ENCODE data around the gene ROCK2. TPM values are rescaled to one million over a fixed set of nuclear protein-coding genes. Genes with fewer than 3 reads are reported as not detected.
"Not testable (repeated sequence)": the region's sequence is repeated elsewhere in the genome, so short reads cannot be mapped to it uniquely, and the experiment has no call there.

The ROCK2 gene
- total and polyA plus RNA-seq, 2 donors (not counting 1 experiment from before 2014, with no cell fraction given): 32.0 to 58.1 TPM

- Histone ChIP-seq H4K20me1 (ENCODE audit: control insufficient read depth, extremely low read depth, insufficient read depth, low read length) (no peaks in the 10 kb centered on the region), H3K4me3 (replicated peaks in 1 of 4; ENCODE audit: control extremely low read depth in 1 of 4, insufficient read depth in 1 of 4, low read depth in 3 of 4, low read length in 4 of 4) (peak overlapping the region in 2 of 4 experiments; percentile 21), H2AFZ (ENCODE audit: low read length) (no peak overlapping the region), H3K9me3 (ENCODE audit: control insufficient read depth, insufficient read depth, low read depth, low read length) (no peaks in the 10 kb centered on the region), H3K36me3 (ENCODE audit: control insufficient read depth, insufficient read depth, low read length) (no peaks in the 10 kb centered on the region), H3K4me2 (ENCODE audit: extremely low read depth, insufficient read depth, low read length) (peak overlapping the region; percentile 72), H3K79me2 (ENCODE audit: control insufficient read depth, insufficient read depth, low read length) (peaks cover 78% of the 10 kb centered on the region), H3K27me3 (ENCODE audit: control insufficient read depth, insufficient read depth, low read length) (no peaks in the 10 kb centered on the region), H3K4me1 (ENCODE audit: control insufficient read depth, extremely low read depth, insufficient read depth, low read length) (peaks cover 3% of the 10 kb centered on the region), H3K9ac (ENCODE audit: insufficient read depth, low read length) (no peak overlapping the region), H3K27ac (ENCODE audit: insufficient read depth, low read length) (peak overlapping the region; percentile 57)
- DNase-seq (ENCODE audit: low read depth in 2 of 2): no peak
- TF ChIP-seq CTCF (conservative IDR thresholded peaks at IDR 0.05 in 1 of 2, IDR thresholded peaks at IDR 0.05 in 1 of 2; ENCODE audit: low read depth in 1 of 2, low read length in 2 of 2) (no peak), EZH2 (IDR thresholded peaks at IDR 0.05; ENCODE audit: low read length, missing control alignments) (no peak)
Measured at GRCh38 chr2:11330457-11331142, 13.8 kb downstream of the ROCK2 start.

- H4K20me1 ChIP-seq (ENCODE audit: control insufficient read depth, extremely low read depth, insufficient read depth, low read length): no peaks in the 10 kb centered on the region
- peak; percentile 29 to 52 for DNase-seq (ENCODE audit: low read depth in 2 of 2)
- H3K4me1 ChIP-seq (ENCODE audit: control insufficient read depth, extremely low read depth, insufficient read depth, low read length): peaks cover 3% of the 10 kb centered on the region
- no peak overlapping the region for H3K9ac ChIP-seq (ENCODE audit: insufficient read depth, low read length)
- H3K4me3 ChIP-seq (replicated peaks in 1 of 4; ENCODE audit: control extremely low read depth in 1 of 4, insufficient read depth in 1 of 4, low read depth in 3 of 4, low read length in 4 of 4): peak overlapping the region in 2 of 4 experiments; percentile 21
- no peaks in the 10 kb centered on the region for H3K27me3 ChIP-seq (ENCODE audit: control insufficient read depth, insufficient read depth, low read length)
- H3K4me2 ChIP-seq (ENCODE audit: extremely low read depth, insufficient read depth, low read length): peak overlapping the region; percentile 72
- TF ChIP-seq EZH2 (IDR thresholded peaks at IDR 0.05; ENCODE audit: low read length, missing control alignments) (no peak), CTCF (conservative IDR thresholded peaks at IDR 0.05 in 1 of 2, IDR thresholded peaks at IDR 0.05 in 1 of 2; ENCODE audit: low read depth in 1 of 2, low read length in 2 of 2) (no peak)
- H3K27ac ChIP-seq (ENCODE audit: insufficient read depth, low read length): no peak overlapping the region
- no peaks in the 10 kb centered on the region for H3K9me3 ChIP-seq (ENCODE audit: control insufficient read depth, insufficient read depth, low read depth, low read length)
- no peaks in the 10 kb centered on the region for H3K36me3 ChIP-seq (ENCODE audit: control insufficient read depth, insufficient read depth, low read length)
- H3K79me2 ChIP-seq (ENCODE audit: control insufficient read depth, insufficient read depth, low read length): peaks cover 79% of the 10 kb centered on the region
- no peak overlapping the region for H2AFZ ChIP-seq (ENCODE audit: low read length)
Measured at GRCh38 chr2:11329776-11330175, 14.7 kb downstream of the ROCK2 start.

- not testable (repeated sequence) for H3K4me3 ChIP-seq (replicated peaks in 1 of 4; ENCODE audit: control extremely low read depth in 1 of 4, insufficient read depth in 1 of 4, low read depth in 3 of 4, low read length in 4 of 4); H3K9me3 ChIP-seq (ENCODE audit: control insufficient read depth, insufficient read depth, low read depth, low read length); H2AFZ ChIP-seq (ENCODE audit: low read length); H3K4me1 ChIP-seq (ENCODE audit: control insufficient read depth, extremely low read depth, insufficient read depth, low read length); DNase-seq (ENCODE audit: low read depth in 2 of 2); H3K27me3 ChIP-seq (ENCODE audit: control insufficient read depth, insufficient read depth, low read length); H4K20me1 ChIP-seq (ENCODE audit: control insufficient read depth, extremely low read depth, insufficient read depth, low read length); H3K9ac ChIP-seq (ENCODE audit: insufficient read depth, low read length); H3K27ac ChIP-seq (ENCODE audit: insufficient read depth, low read length); H3K36me3 ChIP-seq (ENCODE audit: control insufficient read depth, insufficient read depth, low read length); H3K4me2 ChIP-seq (ENCODE audit: extremely low read depth, insufficient read depth, low read length)
- H3K79me2 ChIP-seq (ENCODE audit: control insufficient read depth, insufficient read depth, low read length): peaks cover 79% of the 10 kb centered on the region
Measured at GRCh38 chr2:11328522-11328921, 15.9 kb downstream of the ROCK2 start.
